ENCODE measurements around the gene TNFAIP2.
"Not testable (repeated sequence)": the region's sequence is repeated elsewhere in the genome, so short reads cannot be mapped to it uniquely, and the experiment has no call there.

DNA sequence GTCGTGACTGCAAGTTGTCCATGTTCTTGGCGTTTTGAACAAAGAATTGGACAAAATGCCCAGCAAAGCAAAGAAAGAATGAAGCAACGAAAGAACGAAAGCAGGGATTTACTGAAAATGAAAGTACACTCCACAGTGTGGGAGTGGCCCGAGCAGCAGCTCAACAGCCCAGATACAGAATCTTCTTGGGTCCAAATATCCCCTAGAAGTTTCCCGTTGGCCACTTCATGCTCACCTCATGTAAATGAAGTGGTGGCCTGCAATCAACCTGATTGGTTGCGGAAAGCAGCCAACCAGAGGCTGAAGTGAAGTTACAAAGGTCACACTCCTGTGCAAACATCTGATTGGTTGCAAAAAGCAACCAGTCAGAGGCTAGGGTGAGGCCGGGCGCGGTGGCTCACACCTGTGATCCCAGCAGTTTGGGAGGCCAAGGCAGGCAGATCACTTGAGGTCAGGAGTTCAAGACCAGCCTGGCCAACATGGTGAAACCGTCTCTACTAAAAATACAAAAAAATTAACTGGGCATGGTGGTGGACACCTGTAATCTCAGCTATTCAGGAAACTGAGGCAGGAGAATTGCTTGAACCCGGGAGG, 8.1 kb upstream of the TNFAIP2 start:
- TF ChIP-seq, protein P1, sequence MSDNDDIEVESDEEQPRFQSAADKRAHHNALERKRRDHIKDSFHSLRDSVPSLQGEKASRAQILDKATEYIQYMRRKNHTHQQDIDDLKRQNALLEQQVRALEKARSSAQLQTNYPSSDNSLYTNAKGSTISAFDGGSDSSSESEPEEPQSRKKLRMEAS (IDR thresholded peaks at IDR 0.05): peak; percentile 70
- TF ChIP-seq, protein P2, sequence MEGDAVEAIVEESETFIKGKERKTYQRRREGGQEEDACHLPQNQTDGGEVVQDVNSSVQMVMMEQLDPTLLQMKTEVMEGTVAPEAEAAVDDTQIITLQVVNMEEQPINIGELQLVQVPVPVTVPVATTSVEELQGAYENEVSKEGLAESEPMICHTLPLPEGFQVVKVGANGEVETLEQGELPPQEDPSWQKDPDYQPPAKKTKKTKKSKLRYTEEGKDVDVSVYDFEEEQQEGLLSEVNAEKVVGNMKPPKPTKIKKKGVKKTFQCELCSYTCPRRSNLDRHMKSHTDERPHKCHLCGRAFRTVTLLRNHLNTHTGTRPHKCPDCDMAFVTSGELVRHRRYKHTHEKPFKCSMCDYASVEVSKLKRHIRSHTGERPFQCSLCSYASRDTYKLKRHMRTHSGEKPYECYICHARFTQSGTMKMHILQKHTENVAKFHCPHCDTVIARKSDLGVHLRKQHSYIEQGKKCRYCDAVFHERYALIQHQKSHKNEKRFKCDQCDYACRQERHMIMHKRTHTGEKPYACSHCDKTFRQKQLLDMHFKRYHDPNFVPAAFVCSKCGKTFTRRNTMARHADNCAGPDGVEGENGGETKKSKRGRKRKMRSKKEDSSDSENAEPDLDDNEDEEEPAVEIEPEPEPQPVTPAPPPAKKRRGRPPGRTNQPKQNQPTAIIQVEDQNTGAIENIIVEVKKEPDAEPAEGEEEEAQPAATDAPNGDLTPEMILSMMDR (IDR thresholded peaks at IDR 0.05; ENCODE audit: low read depth, low read length, missing input control): not testable (repeated sequence)
- not testable (repeated sequence) for TF ChIP-seq GABPA (IDR thresholded peaks at IDR 0.05 in 1 of 2, conservative IDR thresholded peaks at IDR 0.05 in 1 of 2)
- peak; percentile 53 to 58 for TF ChIP-seq RXRA (IDR thresholded peaks at IDR 0.05)

All from liver (tissue), 3 donors.